ENCODE data around the gene SHISA8. TPM values are rescaled to one million over a fixed set of nuclear protein-coding genes. Genes with fewer than 3 reads are reported as not detected.

The SHISA8 gene
- total RNA-seq, 2 experiments from 2014 or later: not detected

DNA sequence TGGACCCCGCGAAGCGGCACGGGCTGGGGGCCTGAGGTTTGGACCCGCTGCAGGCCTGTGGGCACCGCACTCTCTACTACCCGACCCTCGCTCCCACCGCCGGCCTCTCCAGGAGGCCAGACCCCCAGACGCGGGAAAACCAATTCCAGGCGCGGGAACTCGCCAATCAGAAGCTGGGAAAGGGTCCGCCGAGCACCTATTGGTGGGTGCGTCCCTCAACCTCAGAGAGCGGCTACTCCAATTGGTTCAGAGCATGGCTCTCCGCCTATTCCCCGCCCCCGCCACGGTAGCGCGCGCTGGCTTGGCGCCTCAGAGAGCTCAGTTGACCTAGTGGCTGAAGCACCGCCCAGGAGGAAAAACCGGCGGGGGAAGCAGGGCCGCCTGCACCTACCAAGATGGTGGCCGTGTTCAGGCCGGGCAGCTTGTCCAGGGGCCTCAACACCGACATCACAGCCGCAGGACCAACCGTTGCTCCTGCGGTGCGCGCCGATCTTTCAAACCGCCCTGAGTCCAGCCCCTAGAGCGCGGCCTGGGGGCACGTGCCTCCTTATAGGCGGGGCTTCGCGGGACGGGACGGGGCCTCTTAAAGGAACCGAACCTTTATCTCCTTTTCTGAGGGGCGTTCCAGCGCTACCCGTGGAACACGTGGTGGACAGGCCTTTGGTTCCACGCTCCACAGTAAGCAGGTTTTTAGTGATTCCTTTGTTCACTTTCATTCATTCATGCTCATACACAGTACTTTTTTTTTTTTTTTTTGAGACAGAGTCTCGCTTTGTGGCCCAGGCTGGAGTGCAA lies 32.0 kb upstream of the SHISA8 start, which contains the start of gene CENPM:
Gene CENPM, minus strand, starts transcription at position 524 of the 795 bp plus-strand sequence. Its CDS starts 76 bp downstream, at position 448.
- no peaks in the 10 kb centered on the region for H3K27me3 Mint-ChIP-seq
- ChIA-PET CTCF (interaction anchor here (0.6 to 2.1 kb wide), 22 partner anchors 8 to 497 kb away, joined by 3 to 9 read pairs (median 3); partner anchors contain the start of genes CCDC134 and SREBF2), POLR2A (interaction anchor here (0.6 to 1.0 kb wide), 4 partner anchors 24 to 714 kb away, joined by 3 read pairs; partner anchors contain the start of gene NDUFA6)
- H3K4me1 Mint-ChIP-seq: peaks cover 48% of the 10 kb centered on the region
- peak; percentile 95 for DNase-seq
- H3K4me3 Mint-ChIP-seq: peak within 1 kb of the TSS; percentile 93
- H3K36me3 Mint-ChIP-seq (ENCODE audit: low read depth): peaks cover 31% of the 10 kb centered on the region
- H3K9me3 Mint-ChIP-seq: no peaks in the 10 kb centered on the region
- peak within 1 kb of the TSS; percentile 96 for H3K27ac Mint-ChIP-seq

DNA sequence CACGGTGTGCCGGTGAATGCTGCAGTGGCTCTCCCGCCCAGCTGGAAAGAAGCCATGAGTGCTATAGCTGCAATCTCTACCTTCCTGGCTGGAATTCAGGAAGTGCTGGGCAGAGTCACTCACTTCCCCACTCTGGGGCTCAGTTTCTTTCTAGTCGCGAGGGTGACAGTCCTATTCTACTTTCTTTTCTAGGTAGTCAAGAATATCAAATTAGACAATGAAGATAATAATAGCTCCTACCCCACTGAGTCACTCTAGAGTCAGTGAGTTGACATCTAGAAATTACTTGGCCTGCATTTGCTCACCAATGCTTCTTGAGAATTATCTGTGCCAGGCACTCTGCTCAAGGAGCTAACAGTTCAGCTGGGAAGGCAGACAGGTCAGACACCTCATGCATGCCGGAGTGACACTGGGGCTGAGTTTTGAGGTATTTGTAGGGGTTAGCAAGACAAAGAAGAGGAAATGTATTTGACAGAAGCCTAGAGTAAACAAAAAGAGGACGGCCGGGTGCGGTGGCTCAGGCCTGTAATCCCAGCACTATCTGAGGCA lies 28.9 kb upstream of the SHISA8 start:
- Mint-ChIP-seq H3K4me3 (peak overlapping the region; percentile 55), H3K36me3 (ENCODE audit: low read depth) (peaks cover 54% of the 10 kb centered on the region)
- POLR2A ChIA-PET: no interaction called here

DNA sequence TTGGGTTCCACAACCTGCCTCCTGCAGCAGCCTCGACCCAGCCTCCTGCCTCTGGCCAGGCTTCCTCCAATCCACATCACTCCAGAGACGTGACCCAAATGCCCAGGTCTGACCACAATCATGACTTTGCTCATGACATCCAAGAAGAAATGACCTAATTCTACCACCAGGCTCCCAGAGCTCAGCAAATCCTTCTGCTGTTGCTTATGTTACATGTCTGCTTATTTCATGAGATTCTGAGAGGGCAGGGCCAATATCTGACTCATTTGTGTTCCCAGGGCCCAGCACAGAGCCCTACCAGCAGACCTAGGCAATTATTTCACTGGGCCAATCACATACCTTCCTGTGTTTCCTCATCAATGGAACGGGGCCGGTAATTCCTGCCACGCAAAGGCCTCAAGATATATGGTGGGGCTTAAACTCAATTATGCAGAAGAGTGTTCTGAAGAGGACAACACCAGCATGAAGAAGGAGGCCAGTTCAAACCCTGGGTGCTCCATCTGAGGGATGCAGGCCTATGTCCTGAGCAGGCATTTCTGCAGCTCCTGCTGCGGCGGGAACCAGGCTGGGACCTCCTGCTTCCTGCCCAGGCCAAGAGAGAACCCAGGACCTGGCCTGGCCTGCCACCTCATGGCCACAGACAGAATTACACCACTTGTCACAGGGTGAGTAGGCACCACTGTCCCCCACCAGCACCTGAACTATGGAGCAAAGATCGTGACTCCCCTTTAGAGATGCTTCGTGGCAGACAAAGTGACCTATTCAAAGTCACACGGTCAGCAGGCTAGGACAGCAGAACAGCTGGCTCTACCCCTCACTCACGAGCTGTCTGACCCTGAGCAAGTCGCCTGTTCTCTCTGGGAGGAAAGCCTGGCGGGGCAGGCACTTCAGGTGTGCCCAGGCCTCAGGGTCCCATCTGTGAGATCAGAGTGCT lies 26.2 kb upstream of the SHISA8 start:
- CTCF ChIA-PET: interaction anchor here (0.5 to 2.8 kb wide), 47 partner anchors 11 to 1185 kb away, joined by 3 to 37 read pairs (median 4); partner anchors contain the start of genes CCDC134, MEI1, NDUFA6 and SEPTIN3

More for the DNA sequence above, 28.9 kb upstream of the SHISA8 start:
- Mint-ChIP-seq H3K9me3 (no peaks in the 10 kb centered on the region), H3K27ac (no peak overlapping the region), H3K4me1 (peaks cover 72% of the 10 kb centered on the region), H3K27me3 (no peaks in the 10 kb centered on the region)
- CTCF ChIA-PET: interaction anchor here (0.8 to 2.2 kb wide), 5 partner anchors 18 to 255 kb away, joined by 3 to 8 read pairs (median 4); partner anchors contain the start of genes NDUFA6 and SNU13
- DNase-seq: no peak

DNA sequence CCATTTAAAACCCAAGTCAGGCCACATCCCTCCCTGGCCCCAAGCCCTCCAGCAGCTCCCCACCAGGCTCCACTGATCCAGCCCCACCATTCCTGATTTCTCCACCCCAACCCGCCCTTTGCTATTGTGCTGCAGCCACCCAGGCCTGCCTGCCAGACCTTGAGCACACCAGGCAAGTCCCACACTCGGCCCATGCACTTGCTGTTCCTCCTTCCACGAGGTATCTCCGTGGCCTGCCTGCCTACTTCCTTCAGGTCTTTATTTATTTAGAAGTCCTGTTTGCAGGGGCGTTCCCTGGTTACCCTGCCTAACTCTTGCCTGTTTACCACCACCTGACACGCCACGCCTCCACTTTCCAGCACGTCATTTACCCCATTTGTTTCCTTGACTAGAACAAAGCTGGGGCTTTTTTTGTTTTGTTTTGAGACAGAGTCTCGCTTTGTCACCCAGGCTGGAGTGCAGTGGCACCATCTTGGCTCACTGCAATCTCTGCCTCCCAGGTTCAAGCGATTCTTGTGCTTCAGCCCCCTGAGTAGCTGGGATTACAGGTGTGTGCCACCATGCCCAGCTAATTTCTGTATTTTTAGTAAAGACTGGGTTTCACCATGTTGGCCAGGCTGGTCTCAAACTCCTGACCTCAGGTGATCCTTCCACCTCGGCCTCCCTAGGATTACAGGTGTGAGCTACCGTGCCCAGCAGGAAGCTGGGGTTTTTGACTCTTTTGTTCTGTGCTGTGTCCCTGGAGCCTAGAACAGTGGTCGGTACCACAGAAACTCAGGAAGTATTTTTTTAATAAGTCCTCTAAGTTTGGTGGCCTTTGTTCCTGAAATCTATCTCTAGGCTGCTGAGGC lies 25.3 kb upstream of the SHISA8 start:
- Mint-ChIP-seq H3K4me1 (peaks cover 52% of the 10 kb centered on the region), H3K27ac (peak overlapping the region; percentile 99), H3K9me3 (no peaks in the 10 kb centered on the region), H3K36me3 (ENCODE audit: low read depth) (peaks cover 63% of the 10 kb centered on the region), H3K27me3 (no peaks in the 10 kb centered on the region), H3K4me3 (peak overlapping the region; percentile 70)
- ChIA-PET POLR2A (interaction anchor here (0.6 to 1.5 kb wide), 3 partner anchors 139 to 1168 kb away, joined by 3 to 5 read pairs (median 4); partner anchors contain the start of gene CCDC134), CTCF (interaction anchor here (0.5 to 3.7 kb wide), 36 partner anchors 11 to 504 kb away, joined by 3 to 37 read pairs (median 5); partner anchors contain the start of genes CCDC134, MEI1, NDUFA6 and SEPTIN3)
- DNase-seq: peak; percentile 97

More for the DNA sequence above, 26.2 kb upstream of the SHISA8 start:
- POLR2A ChIA-PET: interaction anchor here (0.7 to 1.5 kb wide), 2 partner anchors 140 to 243 kb away, joined by 3 to 4 read pairs; partner anchors contain the start of gene CCDC134
- DNase-seq: peak; percentile 89
- Mint-ChIP-seq H3K27ac (peak overlapping the region; percentile 99), H3K4me3 (peak overlapping the region; percentile 6), H3K27me3 (no peaks in the 10 kb centered on the region), H3K36me3 (ENCODE audit: low read depth) (peaks cover 69% of the 10 kb centered on the region), H3K4me1 (peaks cover 56% of the 10 kb centered on the region), H3K9me3 (no peaks in the 10 kb centered on the region)

DNA sequence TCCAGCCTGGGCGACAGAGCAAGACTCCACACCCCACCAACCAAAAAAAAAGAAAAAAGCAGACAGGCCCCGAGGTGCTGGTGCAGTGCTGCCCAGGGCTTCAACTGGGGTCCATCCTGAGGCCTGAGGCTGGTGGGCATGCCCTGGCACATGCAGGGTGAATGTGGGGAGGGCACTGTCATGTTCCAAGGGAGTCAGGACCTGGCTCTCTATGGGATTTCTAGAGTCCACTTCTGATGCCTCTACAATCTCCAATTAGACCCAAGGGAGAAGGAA lies 22.0 kb upstream of the SHISA8 start:
- POLR2A ChIA-PET: interaction anchor here (0.6 kb wide), 1 partner anchor 136 kb away, joined by 4 read pairs; the partner anchor contains the start of gene CCDC134

DNA sequence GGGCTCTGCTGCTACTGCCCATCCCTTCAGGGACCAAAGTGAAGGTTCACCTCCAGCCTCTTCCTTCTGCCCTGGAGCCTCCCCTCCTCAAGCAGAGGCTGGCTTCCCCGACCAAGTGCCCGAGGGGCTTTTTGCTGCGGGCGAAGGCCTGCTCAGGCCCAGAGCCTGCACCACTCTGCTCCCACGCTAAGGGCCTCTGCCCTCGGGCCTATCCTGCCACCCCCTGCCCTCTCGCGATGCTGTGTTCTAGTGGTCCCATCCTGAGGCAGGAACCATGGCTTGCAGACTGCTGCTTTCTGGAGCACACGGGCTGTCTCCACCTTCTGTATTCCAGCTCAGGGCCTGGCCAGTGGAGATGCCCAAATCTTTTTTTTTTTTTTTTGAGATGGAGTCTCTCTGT lies 20.6 kb upstream of the SHISA8 start:
- ChIA-PET POLR2A (no interaction called here), CTCF (interaction anchor here (1.3 to 2.6 kb wide), 2 partner anchors 10 to 13 kb away, joined by 3 to 12 read pairs; no protein-coding TSS in a partner anchor)
- DNase-seq: no peak
- Mint-ChIP-seq H3K9me3 (no peaks in the 10 kb centered on the region), H3K4me3 (no peak overlapping the region), H3K36me3 (ENCODE audit: low read depth) (peaks cover 29% of the 10 kb centered on the region), H3K27me3 (no peaks in the 10 kb centered on the region), H3K4me1 (peaks cover 14% of the 10 kb centered on the region), H3K27ac (no peak overlapping the region)

More for the DNA sequence above, 22.0 kb upstream of the SHISA8 start:
- no peaks in the 10 kb centered on the region for H3K9me3 Mint-ChIP-seq
- no peak overlapping the region for H3K4me3 Mint-ChIP-seq
- no peak overlapping the region for H3K27ac Mint-ChIP-seq
- no peak for DNase-seq
- peaks cover 41% of the 10 kb centered on the region for H3K36me3 Mint-ChIP-seq (ENCODE audit: low read depth)
- CTCF ChIA-PET: interaction anchor here (0.9 to 3.7 kb wide), 5 partner anchors 10 to 238 kb away, joined by 3 to 19 read pairs (median 3); partner anchors contain the start of genes CENPM and MEI1
- peaks cover 27% of the 10 kb centered on the region for H3K4me1 Mint-ChIP-seq
- H3K27me3 Mint-ChIP-seq: no peaks in the 10 kb centered on the region

DNA sequence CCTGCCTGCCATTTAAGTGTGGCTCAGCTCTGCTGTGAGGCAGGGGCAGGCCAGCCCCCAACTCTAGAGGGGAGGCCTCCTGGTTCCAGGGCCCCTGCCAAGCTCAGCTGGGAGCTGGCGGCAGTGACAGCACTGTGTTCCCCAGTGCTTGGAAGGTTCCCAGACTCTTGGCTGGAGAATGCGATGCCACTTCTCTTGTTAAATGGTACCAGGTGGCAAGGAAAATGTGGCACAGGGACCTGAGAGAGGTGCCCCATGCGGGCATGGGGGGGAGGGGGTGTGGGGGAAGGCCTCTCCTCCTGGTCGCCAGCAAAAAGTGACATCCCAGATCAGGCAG lies 20.1 kb upstream of the SHISA8 start:
- H3K27ac Mint-ChIP-seq: no peak overlapping the region
- DNase-seq: no peak
- H3K27me3 Mint-ChIP-seq: no peaks in the 10 kb centered on the region
- no peak overlapping the region for H3K4me3 Mint-ChIP-seq
- no peaks in the 10 kb centered on the region for H3K9me3 Mint-ChIP-seq
- peaks cover 8% of the 10 kb centered on the region for H3K4me1 Mint-ChIP-seq
- H3K36me3 Mint-ChIP-seq (ENCODE audit: low read depth): peaks cover 26% of the 10 kb centered on the region
- POLR2A ChIA-PET: no interaction called here
- CTCF ChIA-PET: interaction anchor here (1.2 to 2.6 kb wide), 2 partner anchors 10 to 238 kb away, joined by 5 to 12 read pairs; no protein-coding TSS in a partner anchor

DNA sequence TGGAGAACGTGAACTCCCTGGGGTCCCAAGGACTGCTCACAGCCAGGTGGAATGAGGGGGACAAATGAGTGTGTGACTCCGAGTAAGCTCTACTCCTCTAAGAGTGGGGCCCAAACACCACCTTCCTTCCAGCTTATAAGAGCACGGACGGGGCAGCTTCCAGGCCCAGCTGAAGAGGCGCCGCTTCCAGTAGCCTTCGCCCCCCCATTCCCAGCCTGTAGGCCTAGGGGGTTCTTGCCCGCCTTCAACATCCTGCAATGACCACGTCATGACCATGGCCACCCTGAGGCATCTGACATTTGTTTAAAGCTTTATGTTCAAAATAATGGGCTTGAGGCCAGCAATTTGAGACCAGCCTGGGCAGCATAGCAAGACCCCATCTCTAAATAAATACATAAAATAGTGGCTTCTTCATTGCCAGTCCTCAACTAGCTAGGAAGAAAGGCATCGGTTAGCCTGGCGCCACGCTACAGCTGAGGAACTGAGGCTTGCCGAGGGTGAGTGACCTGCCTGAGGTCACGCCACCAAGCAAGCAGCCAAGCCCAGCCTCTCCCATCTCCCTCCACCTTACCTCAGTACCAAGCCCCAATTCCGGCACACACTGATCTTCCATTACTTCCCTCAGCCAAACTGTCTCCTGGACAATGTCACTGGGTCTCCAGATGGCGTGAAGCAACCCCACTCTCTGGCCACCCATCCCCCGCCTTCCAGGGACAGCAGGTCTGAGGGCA lies 19.6 kb upstream of the SHISA8 start:
- no peak for DNase-seq
- POLR2A ChIA-PET: no interaction called here
- Mint-ChIP-seq H3K4me3 (no peak overlapping the region), H3K36me3 (ENCODE audit: low read depth) (peaks cover 20% of the 10 kb centered on the region), H3K27ac (no peak overlapping the region), H3K9me3 (no peaks in the 10 kb centered on the region), H3K4me1 (peaks cover 3% of the 10 kb centered on the region), H3K27me3 (no peaks in the 10 kb centered on the region)
- CTCF ChIA-PET: interaction anchor here (1.2 to 2.6 kb wide), 2 partner anchors 9 to 237 kb away, joined by 5 to 12 read pairs; no protein-coding TSS in a partner anchor

DNA sequence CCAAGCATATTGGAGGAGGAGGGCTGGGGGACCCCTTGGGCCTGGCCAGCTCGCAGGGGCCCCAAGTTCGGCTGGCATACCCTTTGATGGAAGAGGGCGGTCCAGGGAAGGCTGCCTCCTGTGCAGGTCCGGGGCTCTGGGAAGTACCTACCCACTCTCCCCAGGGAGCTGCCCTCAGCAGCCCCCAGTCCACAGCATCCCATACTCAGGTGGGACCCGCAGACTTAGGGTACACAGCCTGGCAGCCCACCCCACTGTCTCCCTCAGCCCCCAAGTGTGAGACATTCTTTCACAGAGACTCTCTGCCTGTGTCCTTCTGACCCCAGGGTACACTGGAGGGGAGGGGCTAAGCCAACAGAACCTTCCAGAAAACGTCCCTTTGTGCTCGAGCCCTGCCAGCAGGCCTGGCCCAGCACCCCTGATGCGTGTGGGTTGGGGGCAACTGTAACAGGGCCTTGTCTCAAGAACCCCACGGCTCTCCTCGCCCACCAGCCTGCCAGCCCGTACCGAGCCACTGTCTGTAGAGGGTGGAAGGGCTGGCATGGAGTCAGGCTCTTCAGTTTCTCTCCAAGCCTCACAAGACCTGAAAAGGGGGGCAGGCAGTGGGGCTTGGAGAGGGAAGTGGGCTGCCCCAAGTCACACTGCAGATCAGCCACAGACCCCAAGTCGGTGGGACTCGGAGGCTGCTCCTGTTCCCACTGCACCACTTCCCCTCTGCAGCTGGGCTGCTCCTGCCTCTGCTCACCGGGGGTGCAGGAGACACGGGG lies 18.7 kb upstream of the SHISA8 start:
- Mint-ChIP-seq H3K9me3 (no peaks in the 10 kb centered on the region), H3K4me3 (no peak overlapping the region), H3K4me1 (no peaks in the 10 kb centered on the region), H3K27me3 (no peaks in the 10 kb centered on the region), H3K27ac (no peak overlapping the region), H3K36me3 (ENCODE audit: low read depth) (peaks cover 16% of the 10 kb centered on the region)
- DNase-seq: no peak
- POLR2A ChIA-PET: no interaction called here
- CTCF ChIA-PET: interaction anchor here (1.2 to 2.6 kb wide), 2 partner anchors 8 to 237 kb away, joined by 5 to 12 read pairs; no protein-coding TSS in a partner anchor

DNA sequence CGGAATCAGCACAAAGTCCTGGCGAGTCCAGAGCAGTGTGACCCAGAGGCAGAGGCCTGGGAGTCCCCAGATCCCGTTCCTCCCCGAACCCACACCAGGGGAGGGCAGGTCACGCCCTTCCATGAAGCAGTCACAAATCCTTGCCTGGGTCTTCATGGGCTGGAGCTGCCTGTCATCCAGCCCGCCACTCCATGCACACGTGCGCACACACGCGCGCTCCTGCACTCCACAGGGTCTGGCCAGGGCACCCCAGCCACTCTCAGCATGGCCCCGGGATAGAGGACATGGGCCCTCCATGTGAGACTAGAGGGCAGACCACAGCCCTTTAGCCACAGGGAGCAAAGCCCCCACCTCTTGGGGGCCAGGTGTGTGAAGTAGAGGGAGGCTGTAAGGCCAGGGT lies 17.5 kb upstream of the SHISA8 start:
- no peak overlapping the region for H3K4me3 Mint-ChIP-seq
- H3K36me3 Mint-ChIP-seq (ENCODE audit: low read depth): peaks cover 12% of the 10 kb centered on the region
- peaks cover 8% of the 10 kb centered on the region for H3K27me3 Mint-ChIP-seq
- H3K4me1 Mint-ChIP-seq: peaks cover under 1% of the 10 kb centered on the region
- DNase-seq: no peak
- ChIA-PET POLR2A (no interaction called here), CTCF (no interaction called here)
- no peak overlapping the region for H3K27ac Mint-ChIP-seq
- H3K9me3 Mint-ChIP-seq: no peaks in the 10 kb centered on the region

Data from activated CD4-positive, alpha-beta T cell treated with anti-CD3 and anti-CD28 coated beads, Interleukin-2, amount 10 ng/mL, durations not matched to agents 7 days and 5 days (primary cell).